Esophagus squamous epithelium (tissue), 5 donors: ENCODE results near the gene NTNG2. TPM values are rescaled to one million over a fixed set of nuclear protein-coding genes. Genes with fewer than 3 reads are reported as not detected.
A peak's percentile ranks its signal among the peaks of the same experiment; 100 is the strongest.
"Not testable (repeated sequence)": the region's sequence is repeated elsewhere in the genome, so short reads cannot be mapped to it uniquely, and the experiment has no call there.

ENCODE experiments used
- DNase-seq: peaks from one replicate; lab custom pipeline; 2025; lab: John Stamatoyannopoulos, UW
- H3K27ac ChIP-seq, 4 donors: fragments of 200-600 bp; sonication (generic); one replicate each; pipeline ENCODE4 v1.5.1; 2016 to 2019; ENCODE audit warnings: mild to moderate bottlenecking in 1 of 4
- H3K27me3 ChIP-seq, 4 donors: fragments of 200-600 bp; sonication (generic); 1 replicate in 3 of 4; 2 replicates in 1 of 4; pipeline versions ENCODE4 v1.5.1 to v1.6.0; 2017 to 2021; ENCODE audit warnings: antibody characterized with exemption in 1 of 4
- H3K36me3 ChIP-seq, 3 donors: fragments of 200-600 bp; sonication (generic); one replicate each; pipeline ENCODE4 v1.5.1; 2016 to 2019
- H3K4me1 ChIP-seq, 3 donors: fragments of 200-600 bp; sonication (generic); one replicate each; pipeline ENCODE4 v1.5.1; 2017 to 2019
- H3K4me3 ChIP-seq, 4 donors: fragments of 200-600 bp; sonication (generic); 1 replicate in 3 of 4; 2 replicates in 1 of 4; pipeline ENCODE4 v1.5.1; 2016 to 2019; ENCODE audit warnings: mild to moderate bottlenecking in 2 of 4, moderate library complexity in 1 of 4
- H3K9me3 ChIP-seq, 3 donors: fragments of 200-600 bp; sonication (generic); one replicate each; pipeline ENCODE4 v1.5.1; 2016 to 2019
- POLR2A ChIP-seq, 4 donors: fragments of 450-650 bp; IDR thresholded peaks; one replicate each; pipeline ENCODE4 v1.6.1; 2017; ENCODE audit warnings: antibody characterized with exemption in 4 of 4, mild to moderate bottlenecking in 4 of 4, moderate library complexity in 3 of 4
- WGBS, 2 donors: methylation state at CpG; one replicate each; pipeline ENCODE4 v1.1.5; 2018; 5-methylcytosine and 5-hydroxymethylcytosine counted together
- intact Hi-C: fragments of 100-400 bp; cut with DNase I; formaldehyde crosslinking; loops from one replicate; pipeline ENCODE4 v1.15.0; 2022
- total RNA-seq, 4 donors: library from RNA; depleted of rRNA; stranded (reverse); fragments of >200 nt; gene quantifications; one replicate each; pipeline ENCODE4 v1.1.0, GENCODE V29; 2016
- TF ChIP-seq, protein P1 (sequence below), 6 experiments: fragments of 450-650 bp in 4 of 6; fragments of 200-600 bp in 2 of 6; sonication (generic) in 2 of 6; IDR thresholded peaks; one replicate each; pipeline ENCODE4 v1.5.1; 2016 to 2019; ENCODE audit warnings: antibody characterized with exemption in 6 of 6, mild to moderate bottlenecking in 4 of 6, moderate library complexity in 4 of 6
- donor health status: DM: yes; HTN: yes; CAD: no.

NTNG2 gene
- total RNA-seq, 4 donors from 2014 or later, result 0.08 to 0.95 (median 0.29) TPM

DNA sequence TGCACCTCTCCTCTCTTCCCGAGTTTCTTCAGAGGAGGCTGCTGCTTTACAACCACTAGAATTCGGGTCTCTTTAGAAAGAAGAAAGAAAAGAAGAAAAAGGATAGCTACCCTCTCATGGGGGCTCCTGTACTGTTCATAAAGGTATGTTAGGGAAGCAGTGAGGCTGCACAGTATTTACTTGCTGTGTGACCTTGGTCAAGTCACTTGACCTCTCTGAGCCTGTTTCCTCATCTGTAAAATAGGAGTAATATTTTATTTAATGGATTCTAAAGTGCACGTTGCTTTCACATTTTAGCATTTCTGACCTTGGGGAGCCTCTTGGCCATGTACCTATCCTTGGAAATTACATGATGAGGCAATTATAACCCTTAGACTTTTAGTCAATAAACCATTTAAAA is 104.2 kb downstream of the NTNG2 start:
- no peaks in the 10 kb centered on the region for H3K9me3 ChIP-seq
- H3K27me3 ChIP-seq, result no peaks in the 10 kb centered on the region
- peaks cover 0 to 24% (median 0%) of the 10 kb centered on the region in 3 donors for H3K4me1 ChIP-seq
- peaks cover 5 to 94% (median 14%) of the 10 kb centered on the region in 3 donors for H3K36me3 ChIP-seq
- H3K4me3 ChIP-seq, result no peak overlapping the region
- no peak overlapping the region for H3K27ac ChIP-seq
- TF ChIP-seq, protein P1, sequence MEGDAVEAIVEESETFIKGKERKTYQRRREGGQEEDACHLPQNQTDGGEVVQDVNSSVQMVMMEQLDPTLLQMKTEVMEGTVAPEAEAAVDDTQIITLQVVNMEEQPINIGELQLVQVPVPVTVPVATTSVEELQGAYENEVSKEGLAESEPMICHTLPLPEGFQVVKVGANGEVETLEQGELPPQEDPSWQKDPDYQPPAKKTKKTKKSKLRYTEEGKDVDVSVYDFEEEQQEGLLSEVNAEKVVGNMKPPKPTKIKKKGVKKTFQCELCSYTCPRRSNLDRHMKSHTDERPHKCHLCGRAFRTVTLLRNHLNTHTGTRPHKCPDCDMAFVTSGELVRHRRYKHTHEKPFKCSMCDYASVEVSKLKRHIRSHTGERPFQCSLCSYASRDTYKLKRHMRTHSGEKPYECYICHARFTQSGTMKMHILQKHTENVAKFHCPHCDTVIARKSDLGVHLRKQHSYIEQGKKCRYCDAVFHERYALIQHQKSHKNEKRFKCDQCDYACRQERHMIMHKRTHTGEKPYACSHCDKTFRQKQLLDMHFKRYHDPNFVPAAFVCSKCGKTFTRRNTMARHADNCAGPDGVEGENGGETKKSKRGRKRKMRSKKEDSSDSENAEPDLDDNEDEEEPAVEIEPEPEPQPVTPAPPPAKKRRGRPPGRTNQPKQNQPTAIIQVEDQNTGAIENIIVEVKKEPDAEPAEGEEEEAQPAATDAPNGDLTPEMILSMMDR (IDR thresholded peaks at IDR 0.05), result no peak
- no peak for TF ChIP-seq POLR2A (IDR thresholded peaks at IDR 0.05)
- no peak for DNase-seq
- intact Hi-C loops, result no loop called here
- 64 to 72% methylated on average over 3 of the region's 3 CpGs for WGBS, 2 donors

DNA sequence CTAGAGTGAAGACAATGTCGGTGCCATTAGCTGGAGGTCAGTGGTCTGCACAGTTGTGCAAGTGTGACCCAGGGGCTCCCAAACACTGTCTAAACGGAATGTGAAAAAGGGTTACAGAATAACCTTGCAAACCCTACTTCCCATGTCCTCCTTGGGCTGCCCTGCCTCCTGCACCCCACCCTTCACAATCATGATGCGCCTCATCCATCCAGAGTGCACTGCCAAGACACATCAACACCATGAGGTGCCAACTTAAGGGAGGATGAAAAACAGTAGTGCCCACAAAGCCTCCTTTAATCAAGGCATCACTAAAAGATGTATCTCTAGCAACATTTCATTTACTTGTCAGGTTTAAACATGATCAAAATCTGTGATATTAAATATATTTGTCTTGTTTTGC is 105.8 kb downstream of the NTNG2 start:
- Histone ChIP-seq H3K27ac (no peak overlapping the region), H3K4me1 (peaks cover 0 to 33% (median 0%) of the 10 kb centered on the region in 3 donors), H3K36me3 (peaks cover 5 to 98% (median 14%) of the 10 kb centered on the region in 3 donors), H3K9me3 (no peaks in the 10 kb centered on the region), H3K4me3 (no peak overlapping the region), H3K27me3 (no peaks in the 10 kb centered on the region)
- intact Hi-C loops, result no loop called here
- TF ChIP-seq, protein P1 (IDR thresholded peaks at IDR 0.05), result no peak
- TF ChIP-seq POLR2A (IDR thresholded peaks at IDR 0.05), result no peak
- 87 to 90% methylated on average over 3 of the region's 3 CpGs for WGBS, 2 donors
- DNase-seq, result no peak

DNA sequence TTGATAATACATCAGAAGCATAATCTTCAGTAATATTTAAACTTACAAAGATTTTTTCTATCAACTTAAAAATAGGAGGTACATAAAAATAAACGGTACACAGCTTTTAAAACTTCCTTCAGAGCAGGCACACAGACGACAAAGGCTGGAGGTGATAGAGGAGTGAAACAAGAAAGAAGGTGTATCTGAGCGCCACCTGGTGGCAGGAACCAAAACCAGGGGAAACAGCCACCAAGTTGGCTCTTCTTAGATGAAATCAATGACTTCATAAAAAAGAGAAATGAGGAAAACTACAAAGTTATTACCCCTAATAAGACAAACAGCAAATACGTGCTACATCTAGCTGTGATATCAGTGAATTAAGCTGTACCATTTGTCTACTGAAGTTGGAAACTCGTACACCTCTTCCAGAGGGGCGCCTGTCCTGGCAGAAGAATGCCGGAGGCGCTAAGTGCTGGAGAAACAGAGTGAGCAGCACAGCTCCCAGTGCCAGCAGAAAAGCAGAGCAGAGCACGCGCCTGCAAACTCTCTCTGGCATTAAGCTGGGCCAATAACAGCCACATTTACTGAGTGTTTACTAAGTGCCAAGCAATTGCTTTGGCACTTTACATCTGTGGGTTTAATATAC is 107.0 kb downstream of the NTNG2 start:
- intact Hi-C loops, result no loop called here
- Histone ChIP-seq H3K27me3 (no peaks in the 10 kb centered on the region), H3K4me3 (no peak overlapping the region), H3K27ac (peak overlapping the region in 3 of 4 donors; percentile 37 to 71 (median 47)), H3K36me3 (peaks cover 5 to 98% (median 10%) of the 10 kb centered on the region in 3 donors), H3K9me3 (no peaks in the 10 kb centered on the region), H3K4me1 (peaks cover 0 to 33% (median 0%) of the 10 kb centered on the region in 3 donors)
- TF ChIP-seq POLR2A (IDR thresholded peaks at IDR 0.05), result no peak
- TF ChIP-seq, protein P1 (IDR thresholded peaks at IDR 0.05), result peak; percentile 27 to 90 (median 75)
- WGBS, 2 donors, result 31 to 46% methylated on average over 9 to 10 of the region's 10 CpGs
- DNase-seq, result no peak

DNA sequence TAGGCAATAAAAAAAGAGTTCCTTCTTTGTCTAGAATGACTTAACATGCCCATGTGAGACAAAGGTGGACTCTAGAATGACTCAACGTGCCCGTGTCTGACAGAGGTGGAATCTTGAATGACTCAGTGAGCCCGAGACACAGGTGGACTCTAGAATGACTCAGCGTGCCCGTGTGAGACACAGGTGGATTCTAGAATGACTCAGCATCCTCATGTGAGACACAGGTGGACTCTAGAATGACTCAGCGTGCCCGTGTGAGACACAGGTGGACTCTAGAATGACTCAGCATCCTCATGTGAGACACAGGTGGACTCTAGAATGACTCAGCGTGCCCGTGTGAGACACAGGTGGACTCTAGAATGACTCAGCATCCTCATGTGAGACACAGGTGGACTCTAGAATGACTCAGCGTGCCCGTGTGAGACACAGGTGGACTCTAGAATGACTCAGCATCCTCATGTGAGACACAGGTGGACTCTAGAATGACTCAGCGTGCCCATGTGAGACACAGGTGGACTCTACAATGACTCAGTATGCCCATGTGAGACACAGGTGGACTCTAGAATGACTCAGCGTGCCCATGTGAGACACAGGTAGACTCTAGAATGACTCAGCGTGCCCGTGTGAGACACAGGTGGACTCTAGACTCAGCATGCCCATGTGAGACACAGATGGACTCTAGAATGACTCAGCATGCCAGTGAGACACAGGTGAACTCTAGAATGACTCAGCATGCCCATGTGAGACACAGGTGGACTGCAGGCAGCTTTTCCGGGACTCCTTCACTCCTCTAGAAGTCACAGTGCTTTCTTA is 108.1 kb downstream of the NTNG2 start:
- H3K9me3 ChIP-seq, H3K27me3 ChIP-seq, DNase-seq, intact Hi-C loops, H3K4me3 ChIP-seq: not testable (repeated sequence)
- H3K4me1 ChIP-seq, result peaks cover 0 to 33% (median 0%) of the 10 kb centered on the region in 3 donors
- WGBS, 2 donors, result 35 to 75% methylated on average over 4 to 8 of the region's 16 CpGs
- peaks cover 0 to 98% (median 7%) of the 10 kb centered on the region in 3 donors for H3K36me3 ChIP-seq
- H3K27ac ChIP-seq, result peak overlapping the region; percentile 37 to 71 (median 62)

DNA sequence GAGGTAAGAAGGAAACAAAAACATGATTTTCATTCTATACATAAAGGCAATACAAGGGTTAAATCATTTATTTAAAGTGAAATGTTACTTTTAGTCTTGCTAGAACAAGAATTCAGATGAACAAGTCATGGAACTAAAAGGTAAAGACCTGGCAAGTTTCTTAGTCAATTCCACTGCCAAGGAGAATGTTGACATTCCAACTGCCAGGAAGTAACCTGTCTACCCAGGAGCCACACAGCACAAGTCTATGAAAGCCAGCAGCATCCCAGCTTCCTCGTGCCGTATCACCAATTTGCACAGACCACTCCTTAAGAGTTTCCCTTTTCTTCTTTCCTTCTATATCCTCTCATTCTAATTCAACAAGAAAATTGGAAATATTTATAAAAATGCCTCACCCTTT is 113.0 kb downstream of the NTNG2 start:
- Histone ChIP-seq H3K9me3 (no peaks in the 10 kb centered on the region), H3K27ac (no peak overlapping the region), H3K27me3 (no peaks in the 10 kb centered on the region), H3K4me3 (no peak overlapping the region), H3K36me3 (peaks cover 14 to 100% (median 37%) of the 10 kb centered on the region in 3 donors), H3K4me1 (peaks cover 0 to 23% (median 0%) of the 10 kb centered on the region in 3 donors)
- intact Hi-C loops, result no loop called here
- WGBS, 2 donors, result 32 to 47% methylated on average over 2 of the region's 2 CpGs
- no peak for DNase-seq
- TF ChIP-seq POLR2A (IDR thresholded peaks at IDR 0.05), result no peak
- TF ChIP-seq, protein P1 (IDR thresholded peaks at IDR 0.05), result no peak
